Renal cortical epithelial cell (primary cell): ENCODE results near the gene SEMA3A. TPM values are rescaled to one million over a fixed set of nuclear protein-coding genes. Genes with fewer than 3 reads are reported as not detected.
"Not testable (repeated sequence)": the region's sequence is repeated elsewhere in the genome, so short reads cannot be mapped to it uniquely, and the experiment has no call there.

Source experiments
- DNase-seq: peaks from one replicate; pipeline ENCODE4 v3.0.0-alpha.2; 2011; ENCODE audit warnings: low read depth
- total RNA-seq: library from RNA; depleted of rRNA; stranded (reverse); fragments of >200 nt; gene quantifications from 2 replicates; pipeline ENCODE4 v1.2.3, GENCODE V29; 2014

SEMA3A gene
- total RNA-seq, 1 donor from 2014 or later: 7.1 TPM

- no peak for DNase-seq
These were observed 85.8 kb downstream of the SEMA3A start for GRCh38 chr7:84108787-84109186.

- no peak for DNase-seq
These were observed 86.5 kb downstream of the SEMA3A start for GRCh38 chr7:84108119-84108518.

- DNase-seq: no peak
These were observed 87.3 kb downstream of the SEMA3A start for GRCh38 chr7:84107259-84107658.

- no peak for DNase-seq
These were observed 88.3 kb downstream of the SEMA3A start for GRCh38 chr7:84106291-84106690.

GRCh38 chr7:84105586-84105985, 89.0 kb downstream of the SEMA3A start:
- no peak for DNase-seq

GRCh38 chr7:84104826-84105225, 89.8 kb downstream of the SEMA3A start:
- DNase-seq: no peak

- DNase-seq: peak; percentile 21
These were observed 92.4 kb downstream of the SEMA3A start for GRCh38 chr7:84102213-84102612.

- peak; percentile 69 for DNase-seq
These were observed 93.7 kb downstream of the SEMA3A start for GRCh38 chr7:84100866-84101265.

- DNase-seq: no peak
These were observed 98.6 kb downstream of the SEMA3A start for GRCh38 chr7:84095971-84096370.

GRCh38 chr7:84092207-84092606, 102.4 kb downstream of the SEMA3A start:
- no peak for DNase-seq

GRCh38 chr7:84091318-84091717, 103.3 kb downstream of the SEMA3A start:
- DNase-seq: no peak

GRCh38 chr7:84088802-84089201, 105.8 kb downstream of the SEMA3A start:
- DNase-seq: no peak

GRCh38 chr7:84085998-84086397, 108.6 kb downstream of the SEMA3A start:
- DNase-seq: no peak

GRCh38 chr7:84085147-84085546, 109.4 kb downstream of the SEMA3A start:
- no peak for DNase-seq

- no peak for DNase-seq
These were observed 110.7 kb downstream of the SEMA3A start for GRCh38 chr7:84083846-84084245.

GRCh38 chr7:84081973-84082522, 112.5 kb downstream of the SEMA3A start:
- no peak for DNase-seq

- DNase-seq: no peak
These were observed 117.3 kb downstream of the SEMA3A start for GRCh38 chr7:84077336-84077735.

- DNase-seq: no peak
These were observed 118.4 kb downstream of the SEMA3A start for GRCh38 chr7:84076219-84076618.

GRCh38 chr7:84073186-84073875, 121.3 kb downstream of the SEMA3A start:
- DNase-seq: no peak

GRCh38 chr7:84070770-84071169, 123.8 kb downstream of the SEMA3A start:
- no peak for DNase-seq

- DNase-seq: no peak
These were observed 124.5 kb downstream of the SEMA3A start for GRCh38 chr7:84069999-84070500.

- no peak for DNase-seq
These were observed 125.6 kb downstream of the SEMA3A start for GRCh38 chr7:84069033-84069432.

- DNase-seq: not testable (repeated sequence)
These were observed 132.1 kb downstream of the SEMA3A start for GRCh38 chr7:84062489-84062901.
